HG03064 (cell line): ENCODE measurements around the gene AADACL3.
"Not testable (repeated sequence)": the region's sequence is repeated elsewhere in the genome, so short reads cannot be mapped to it uniquely, and the experiment has no call there.

ENCODE experiments used
- ATAC-seq: cut with Tn5 transposase; IDR thresholded peaks from one replicate; pipeline ENCODE4 v1.9.1; 2021; ENCODE audit warnings: low read depth; ENCODE audit not compliant: unreplicated experiment

The AADACL3 gene, protein sequence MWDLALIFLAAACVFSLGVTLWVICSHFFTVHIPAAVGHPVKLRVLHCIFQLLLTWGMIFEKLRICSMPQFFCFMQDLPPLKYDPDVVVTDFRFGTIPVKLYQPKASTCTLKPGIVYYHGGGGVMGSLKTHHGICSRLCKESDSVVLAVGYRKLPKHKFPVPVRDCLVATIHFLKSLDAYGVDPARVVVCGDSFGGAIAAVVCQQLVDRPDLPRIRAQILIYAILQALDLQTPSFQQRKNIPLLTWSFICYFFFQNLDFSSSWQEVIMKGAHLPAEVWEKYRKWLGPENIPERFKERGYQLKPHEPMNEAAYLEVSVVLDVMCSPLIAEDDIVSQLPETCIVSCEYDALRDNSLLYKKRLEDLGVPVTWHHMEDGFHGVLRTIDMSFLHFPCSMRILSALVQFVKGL

DNA sequence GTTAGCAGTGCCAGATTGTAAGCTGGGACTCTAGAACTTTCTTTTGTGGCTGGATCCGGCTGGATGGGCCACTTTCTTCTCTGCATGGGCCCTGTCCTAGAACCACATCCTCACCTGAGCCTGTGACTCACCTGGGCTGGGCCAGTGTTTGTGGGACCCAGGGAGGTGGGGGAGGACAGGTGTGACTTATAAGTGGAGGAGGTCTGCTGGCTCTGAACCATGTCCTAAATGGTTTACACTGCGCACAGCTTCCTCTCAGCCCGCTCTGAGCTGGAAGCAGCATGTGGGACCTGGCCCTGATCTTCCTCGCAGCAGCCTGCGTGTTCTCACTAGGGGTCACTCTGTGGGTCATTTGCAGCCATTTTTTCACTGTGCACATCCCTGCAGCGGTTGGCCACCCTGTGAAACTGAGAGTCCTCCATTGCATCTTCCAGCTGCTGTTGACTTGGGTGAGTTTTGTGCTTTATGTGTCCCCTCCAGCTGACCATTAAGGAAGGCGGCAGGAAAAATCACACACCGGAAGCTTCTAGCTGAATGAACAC is at the start of gene AADACL3:
AADACL3 (plus strand) TSS at position 215 of the 542 bp plus-strand sequence; CDS start at position 282, 67 bp downstream.
- ATAC-seq, result no peak

GRCh38 chr1:12666141-12666735 is 49.7 kb upstream of the AADACL3 start:
- no peak for ATAC-seq

- no peak for ATAC-seq
These were observed 46.3 kb upstream of the AADACL3 start for GRCh38 chr1:12669529-12670068.

GRCh38 chr1:12674358-12674757 is 41.6 kb upstream of the AADACL3 start:
- ATAC-seq, result no peak

- ATAC-seq, result not testable (repeated sequence)
These were observed 39.8 kb upstream of the AADACL3 start for GRCh38 chr1:12676122-12676521.

GRCh38 chr1:12677565-12677964 is 38.3 kb upstream of the AADACL3 start:
- no peak for ATAC-seq

- ATAC-seq, result no peak
These were observed 37.6 kb upstream of the AADACL3 start for GRCh38 chr1:12678350-12678749.

- no peak for ATAC-seq
These were observed 37.1 kb upstream of the AADACL3 start for GRCh38 chr1:12678820-12679219.

DNA sequence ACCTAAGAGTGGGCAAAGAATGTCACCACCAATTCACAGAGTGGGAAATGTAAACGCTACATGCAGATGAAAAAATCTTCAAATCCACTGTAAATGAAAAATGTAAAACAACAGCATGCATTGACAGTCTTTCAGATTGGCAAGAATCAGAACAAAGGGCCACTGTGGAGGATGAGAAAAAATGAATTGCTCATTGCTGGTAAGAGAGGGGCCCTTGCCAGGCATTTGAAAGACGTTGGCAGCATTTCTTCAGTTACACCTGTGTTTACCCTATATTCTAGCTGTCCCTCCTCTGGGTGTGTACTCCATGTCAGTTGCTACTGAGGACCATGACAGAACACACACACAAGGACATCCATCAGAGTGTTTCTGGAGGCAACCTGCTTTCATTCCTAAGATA is 25.8 kb upstream of the AADACL3 start:
- ATAC-seq, result no peak

DNA sequence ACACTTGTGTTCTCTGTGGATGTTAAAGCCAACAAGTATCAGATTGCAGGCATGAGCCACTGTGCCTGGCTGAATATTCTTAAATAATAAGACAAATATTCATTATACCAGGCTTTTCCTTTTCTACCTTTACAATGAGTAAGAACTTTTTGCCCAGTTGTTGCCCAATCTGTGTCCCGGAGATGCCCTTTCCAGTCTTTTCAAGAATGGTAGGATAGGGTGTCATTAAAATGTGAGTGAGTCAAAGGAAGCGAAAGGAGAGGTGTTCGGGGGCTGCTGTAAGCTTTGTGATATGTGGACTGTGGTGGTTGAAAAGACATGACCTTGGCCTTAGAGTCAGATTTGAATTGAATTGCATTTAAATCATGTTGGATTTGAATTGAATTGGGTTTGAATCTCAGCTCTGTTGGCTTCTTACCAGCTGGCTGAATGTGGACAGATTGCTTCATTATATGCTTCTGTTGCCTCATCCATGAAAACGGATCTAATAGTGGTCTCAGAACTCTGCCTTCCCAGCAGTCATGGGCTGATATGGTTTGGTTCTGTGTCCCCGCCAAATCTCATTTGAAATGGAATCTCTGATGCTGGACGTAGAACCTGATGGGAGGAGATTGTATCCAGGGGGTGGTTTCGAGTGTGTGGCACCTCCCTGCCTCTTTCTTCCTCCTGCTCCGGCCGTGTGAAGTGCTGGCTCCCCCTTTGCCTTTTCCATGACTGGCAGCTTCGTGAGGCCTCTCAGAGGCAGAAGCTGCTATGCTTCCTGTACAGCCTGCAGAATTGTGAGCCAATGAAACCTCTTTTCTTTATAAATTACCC is 22.7 kb upstream of the AADACL3 start:
- ATAC-seq, result no peak

DNA sequence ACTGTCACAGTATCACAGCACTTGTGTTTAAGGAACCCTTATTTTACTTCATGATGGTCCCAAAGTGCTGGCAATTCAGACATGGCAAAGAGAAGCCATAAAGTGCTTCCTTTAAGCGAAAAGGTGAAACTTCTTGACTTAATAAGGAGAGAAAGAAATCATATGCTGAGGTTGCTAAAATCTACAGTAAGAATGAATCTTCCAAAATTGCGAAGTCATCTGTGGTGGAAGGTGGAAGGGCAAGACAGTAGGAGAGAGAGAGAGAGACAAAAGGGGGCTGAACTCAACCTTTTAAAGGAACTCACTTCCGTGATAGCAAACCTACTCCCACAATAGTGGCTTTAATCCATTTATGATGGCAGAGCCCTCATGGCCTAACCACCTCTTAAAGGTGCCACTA is 19.3 kb upstream of the AADACL3 start:
- no peak for ATAC-seq

DNA sequence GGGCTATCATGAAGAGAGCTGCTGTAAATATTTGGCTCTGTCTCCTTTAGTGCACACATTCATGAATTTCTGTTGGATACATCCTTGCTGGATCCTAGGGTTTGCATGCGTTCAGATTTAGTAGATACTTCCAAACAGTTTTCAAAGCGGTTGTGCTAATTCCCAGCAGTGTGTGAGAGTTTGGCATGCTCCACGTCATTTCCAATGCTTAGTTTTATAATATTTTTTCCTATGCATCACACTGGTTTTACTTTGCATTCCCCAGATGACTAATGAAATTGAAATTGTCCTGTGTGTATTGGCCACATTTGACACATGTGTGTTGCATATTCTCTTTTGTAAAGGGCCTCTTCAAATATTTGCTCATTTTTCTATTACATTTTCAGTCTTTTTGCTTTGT is 18.5 kb upstream of the AADACL3 start:
- ATAC-seq, result no peak

- no peak for ATAC-seq
These were observed 12.0 kb upstream of the AADACL3 start for GRCh38 chr1:12703821-12704451.

GRCh38 chr1:12706061-12706460 is 9.8 kb upstream of the AADACL3 start:
- ATAC-seq, result no peak

- ATAC-seq, result no peak
These were observed 7.4 kb upstream of the AADACL3 start for GRCh38 chr1:12708396-12709090.

GRCh38 chr1:12709091-12709491 is 6.8 kb upstream of the AADACL3 start:
- ATAC-seq, result no peak

GRCh38 chr1:12709696-12710095 is 6.2 kb upstream of the AADACL3 start:
- ATAC-seq, result no peak

GRCh38 chr1:12711536-12711935 is 4.4 kb upstream of the AADACL3 start:
- no peak for ATAC-seq

- ATAC-seq, result no peak
These were observed 3.8 kb upstream of the AADACL3 start for GRCh38 chr1:12712076-12712475.

DNA sequence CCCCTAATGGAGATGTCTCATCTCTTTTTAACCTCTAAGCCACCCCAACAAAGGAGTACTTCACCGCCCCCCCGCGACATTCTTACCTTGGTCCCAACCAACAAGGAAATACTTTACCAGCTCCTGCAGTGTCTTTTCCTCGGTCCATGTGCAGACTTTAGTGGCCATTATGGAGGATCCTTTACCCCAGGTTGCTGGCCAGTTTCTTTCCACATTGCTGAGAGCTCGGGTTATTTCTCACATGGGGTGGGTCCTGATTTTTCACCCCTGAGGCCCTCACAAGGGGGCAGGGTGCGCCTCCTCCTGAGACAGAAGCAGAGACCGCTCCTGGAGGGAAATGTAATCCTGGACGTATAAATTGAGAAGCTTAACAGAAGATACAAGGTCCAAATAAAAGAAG is 3.0 kb upstream of the AADACL3 start:
- no peak for ATAC-seq
